ENCODE measurements around the gene SHOC1. TPM values are rescaled to one million over a fixed set of nuclear protein-coding genes. Genes with fewer than 3 reads are reported as not detected.

The SHOC1 gene
- polyA plus RNA-seq, 1 of the 3 experiments (the other 2 are of a cell fraction): not detected

GRCh38 chr9:111766066-111766465 lies 28.7 kb downstream of the SHOC1 start:
- TF ChIP-seq CHD2 (IDR thresholded peaks at IDR 0.05; ENCODE audit: low read length, partially characterized antibody) (no peak), REST (IDR thresholded peaks at IDR 0.05; ENCODE audit: low read depth, low read length) (no peak), JUND (IDR thresholded peaks at IDR 0.05) (no peak), FOSL2 (IDR thresholded peaks at IDR 0.05; ENCODE audit: borderline replicate concordance, low read depth) (no peak), NRF1 (IDR thresholded peaks at IDR 0.05; ENCODE audit: low read depth, low read length) (no peak), GATA2 (CRISPR knock-in tag; IDR thresholded peaks at IDR 0.05) (no peak), RAD21 (IDR thresholded peaks at IDR 0.05; ENCODE audit: low read length) (no peak)
- H3K79me2 ChIP-seq (ENCODE audit: insufficient read depth): no peaks in the 10 kb centered on the region
- CTCF ChIA-PET: no interaction called here
- DNase-seq: no peak
- H4K20me1 ChIP-seq (ENCODE audit: insufficient read depth): no peaks in the 10 kb centered on the region
- POLR2A ChIA-PET: no interaction called here
- no peaks in the 10 kb centered on the region for H3K9me3 ChIP-seq
- H3K4me1 ChIP-seq (ENCODE audit: control insufficient read depth in 1 of 2, insufficient read depth in 2 of 2, low read depth in 1 of 2, low read length in 1 of 2): 0 out of 4 replicates have a peak, but pooled peaks cover 0 to 4% of the 10 kb centered on the region in 2 experiments
- no peaks in the 10 kb centered on the region for H3K27me3 ChIP-seq (ENCODE audit: insufficient read depth)
- H3K27ac ChIP-seq (ENCODE audit: low read depth in 2 of 2, low read length in 1 of 2): no peak overlapping the region
- no peak overlapping the region for H3K4me3 ChIP-seq (ENCODE audit: low read depth in 2 of 2, low read length in 1 of 2)
- no peak overlapping the region for H3K9ac ChIP-seq
- H3K36me3 ChIP-seq (replicated peaks in 1 of 2; ENCODE audit: control insufficient read depth in 1 of 2, insufficient read depth in 2 of 2, low read length in 1 of 2): no peaks in the 10 kb centered on the region
- H3K4me2 ChIP-seq: no peak overlapping the region
- no peaks in the 10 kb centered on the region for H3K9me2 ChIP-seq
- H2AFZ ChIP-seq (ENCODE audit: low read depth): no peak overlapping the region
- H3F3A ChIP-seq (replicated peaks; ENCODE audit: insufficient read depth): peaks cover 7% of the 10 kb centered on the region

DNA sequence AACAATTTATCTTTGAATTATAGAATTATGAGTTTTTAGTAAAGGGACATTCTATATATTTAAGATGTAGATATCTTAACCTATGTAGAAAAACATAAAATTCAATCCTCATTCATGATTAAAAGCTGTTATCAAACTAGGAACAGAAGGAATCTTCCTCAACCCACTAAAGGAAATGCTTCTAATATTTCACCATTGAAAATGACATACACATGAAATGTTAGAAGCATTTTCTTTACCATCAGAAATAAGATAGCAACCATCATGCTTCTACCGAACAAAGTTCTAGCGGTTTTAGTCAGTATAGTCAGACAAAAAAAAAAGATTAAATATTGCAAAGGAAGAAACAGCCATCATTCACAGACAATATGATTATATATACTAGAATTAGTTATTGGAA lies 32.2 kb downstream of the SHOC1 start:
- Histone ChIP-seq H2AFZ (ENCODE audit: low read depth) (no peak overlapping the region), H3K36me3 (replicated peaks in 1 of 2; ENCODE audit: control insufficient read depth in 1 of 2, insufficient read depth in 2 of 2, low read length in 1 of 2) (no peaks in the 10 kb centered on the region), H3K4me2 (no peak overlapping the region), H3K9me3 (no peaks in the 10 kb centered on the region), H4K20me1 (ENCODE audit: insufficient read depth) (no peaks in the 10 kb centered on the region), H3K4me1 (ENCODE audit: control insufficient read depth in 1 of 2, insufficient read depth in 2 of 2, low read depth in 1 of 2, low read length in 1 of 2) (0 out of 4 replicates have a peak, but pooled peaks cover 0 to 4% of the 10 kb centered on the region in 2 experiments), H3K9me2 (no peaks in the 10 kb centered on the region), H3K9ac (no peak overlapping the region; the same call in 1 of the 2 replicates), H3F3A (replicated peaks; ENCODE audit: insufficient read depth) (peaks cover 3% of the 10 kb centered on the region), H3K4me3 (ENCODE audit: low read depth in 2 of 2, low read length in 1 of 2) (no peak overlapping the region), H3K79me2 (ENCODE audit: insufficient read depth) (no peaks in the 10 kb centered on the region), H3K27ac (ENCODE audit: low read depth in 2 of 2, low read length in 1 of 2) (no peak overlapping the region), H3K27me3 (ENCODE audit: insufficient read depth) (no peaks in the 10 kb centered on the region)
- ChIA-PET CTCF (interaction anchor here (0.7 to 6.9 kb wide), 4 partner anchors 305 to 1057 kb away, joined by 3 to 94 read pairs (median 3); no protein-coding TSS in a partner anchor), POLR2A (no interaction called here)
- TF ChIP-seq MEF2A (IDR thresholded peaks at IDR 0.05; ENCODE audit: borderline replicate concordance, low read depth) (no peak), IRF3 (IDR thresholded peaks at IDR 0.05; ENCODE audit: low read depth, low read length) (no peak), RXRA (IDR thresholded peaks at IDR 0.05; ENCODE audit: borderline replicate concordance, low read depth) (no peak), ELF1 (IDR thresholded peaks at IDR 0.05) (no peak), JUND (IDR thresholded peaks at IDR 0.05) (no peak), EP300 (IDR thresholded peaks at IDR 0.05; ENCODE audit: borderline replicate concordance in 1 of 2, low read depth in 1 of 2, low read length in 1 of 2) (no peak), SMC3 (IDR thresholded peaks at IDR 0.05; ENCODE audit: low read depth, low read length) (no peak), TCF12 (IDR thresholded peaks at IDR 0.05) (no peak), REST (IDR thresholded peaks at IDR 0.05; ENCODE audit: low read depth, low read length) (no peak), TEAD4 (IDR thresholded peaks at IDR 0.05; ENCODE audit: borderline replicate concordance, insufficient read depth) (no peak), NRF1 (IDR thresholded peaks at IDR 0.05; ENCODE audit: low read depth, low read length) (no peak), POLR2AphosphoS5 (IDR thresholded peaks at IDR 0.05; ENCODE audit: low read depth, low read length) (no peak), NFIC (IDR thresholded peaks at IDR 0.05; ENCODE audit: borderline replicate concordance) (no peak), GABPA (IDR thresholded peaks at IDR 0.05; ENCODE audit: low read depth) (no peak)
- TF ChIP-seq, protein P1, sequence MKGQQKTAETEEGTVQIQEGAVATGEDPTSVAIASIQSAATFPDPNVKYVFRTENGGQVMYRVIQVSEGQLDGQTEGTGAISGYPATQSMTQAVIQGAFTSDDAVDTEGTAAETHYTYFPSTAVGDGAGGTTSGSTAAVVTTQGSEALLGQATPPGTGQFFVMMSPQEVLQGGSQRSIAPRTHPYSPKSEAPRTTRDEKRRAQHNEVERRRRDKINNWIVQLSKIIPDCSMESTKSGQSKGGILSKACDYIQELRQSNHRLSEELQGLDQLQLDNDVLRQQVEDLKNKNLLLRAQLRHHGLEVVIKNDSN (IDR thresholded peaks at IDR 0.05; ENCODE audit: borderline replicate concordance, low read depth): no peak
- 50% methylated on average over 2 of the region's 2 CpGs for WGBS (ENCODE audit: low lambda C conversion rate)
- DNase-seq: no peak
